Fibroblast of pulmonary artery (primary cell): ENCODE results near the gene TK2.

Source experiments
- DNase-seq: peaks from one replicate; pipeline ENCODE4 v3.0.0-alpha.2; 2010; ENCODE audit warnings: low read depth
- H3K4me3 ChIP-seq: replicated peaks from 2 replicates; pipeline ENCODE4 v1.5.1; 2011; ENCODE audit warnings: low read depth, mild to moderate bottlenecking, control low read depth, low read length, moderate library complexity
- TF ChIP-seq, protein P1 (sequence below): IDR thresholded peaks from 2 replicates; pipeline ENCODE4 v1.5.1; 2011; ENCODE audit warnings: mild to moderate bottlenecking, control low read depth, low read length, inconsistent platforms; ENCODE audit errors: missing control alignments

The TK2 gene

GRCh38 chr16:66580605-66581209, 30.8 kb upstream of the TK2 start:
- TF ChIP-seq, protein P1, sequence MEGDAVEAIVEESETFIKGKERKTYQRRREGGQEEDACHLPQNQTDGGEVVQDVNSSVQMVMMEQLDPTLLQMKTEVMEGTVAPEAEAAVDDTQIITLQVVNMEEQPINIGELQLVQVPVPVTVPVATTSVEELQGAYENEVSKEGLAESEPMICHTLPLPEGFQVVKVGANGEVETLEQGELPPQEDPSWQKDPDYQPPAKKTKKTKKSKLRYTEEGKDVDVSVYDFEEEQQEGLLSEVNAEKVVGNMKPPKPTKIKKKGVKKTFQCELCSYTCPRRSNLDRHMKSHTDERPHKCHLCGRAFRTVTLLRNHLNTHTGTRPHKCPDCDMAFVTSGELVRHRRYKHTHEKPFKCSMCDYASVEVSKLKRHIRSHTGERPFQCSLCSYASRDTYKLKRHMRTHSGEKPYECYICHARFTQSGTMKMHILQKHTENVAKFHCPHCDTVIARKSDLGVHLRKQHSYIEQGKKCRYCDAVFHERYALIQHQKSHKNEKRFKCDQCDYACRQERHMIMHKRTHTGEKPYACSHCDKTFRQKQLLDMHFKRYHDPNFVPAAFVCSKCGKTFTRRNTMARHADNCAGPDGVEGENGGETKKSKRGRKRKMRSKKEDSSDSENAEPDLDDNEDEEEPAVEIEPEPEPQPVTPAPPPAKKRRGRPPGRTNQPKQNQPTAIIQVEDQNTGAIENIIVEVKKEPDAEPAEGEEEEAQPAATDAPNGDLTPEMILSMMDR: peak; percentile 24
- H3K4me3 ChIP-seq: no peak overlapping the region
- peak; percentile 66 for DNase-seq

DNA sequence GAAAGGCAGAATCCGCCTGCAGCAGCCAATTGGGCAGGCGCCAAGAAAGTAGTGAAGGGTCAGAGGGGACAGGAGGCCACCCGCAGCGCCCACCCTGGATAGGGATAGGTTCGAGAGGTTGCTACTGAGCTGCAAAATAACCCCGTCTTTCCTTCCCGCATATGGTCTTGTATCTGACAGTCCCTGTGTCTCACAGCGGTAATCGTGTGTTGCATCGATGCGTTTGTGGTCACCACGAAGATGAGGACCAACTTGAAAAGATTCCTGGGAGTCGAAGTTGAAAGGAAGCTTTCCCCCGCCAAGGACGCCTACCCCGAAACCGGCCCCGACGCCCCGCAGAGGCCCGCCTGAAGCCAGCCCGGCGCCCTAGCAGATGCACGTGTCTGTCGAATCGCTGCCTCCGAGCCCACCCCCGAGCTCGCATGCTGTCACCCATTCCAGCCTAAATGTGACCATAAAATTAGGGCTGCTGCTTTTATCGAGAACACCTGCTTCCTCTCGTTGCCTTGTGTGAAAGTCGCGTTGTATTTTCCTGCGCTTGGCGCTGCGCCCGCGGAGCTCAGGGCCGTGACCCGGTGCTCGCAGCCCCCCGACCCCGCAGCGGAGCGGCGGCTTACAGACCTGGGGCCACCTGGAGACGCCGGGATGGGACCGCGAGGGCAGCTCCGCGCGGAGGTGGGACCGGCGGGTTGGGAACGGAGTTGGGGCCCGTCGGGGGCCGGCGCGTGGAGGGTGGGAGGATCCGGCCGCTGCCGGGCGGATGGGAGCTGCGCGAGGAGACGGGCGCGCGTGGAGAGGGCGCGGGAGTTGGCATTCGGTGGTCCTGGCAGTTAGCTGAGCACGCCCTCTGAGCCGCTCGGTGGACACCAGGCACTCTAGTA, 29.0 kb upstream of the TK2 start, which contains the start of gene CMTM2:
TSS of gene CMTM2 (plus strand) at position 813 of the 881 bp plus-strand sequence. CDS start 145 bp downstream, outside the sequence.
- H3K4me3 ChIP-seq: no peak within 1 kb of the TSS
- no peak for DNase-seq
- TF ChIP-seq, protein P1: no peak

DNA sequence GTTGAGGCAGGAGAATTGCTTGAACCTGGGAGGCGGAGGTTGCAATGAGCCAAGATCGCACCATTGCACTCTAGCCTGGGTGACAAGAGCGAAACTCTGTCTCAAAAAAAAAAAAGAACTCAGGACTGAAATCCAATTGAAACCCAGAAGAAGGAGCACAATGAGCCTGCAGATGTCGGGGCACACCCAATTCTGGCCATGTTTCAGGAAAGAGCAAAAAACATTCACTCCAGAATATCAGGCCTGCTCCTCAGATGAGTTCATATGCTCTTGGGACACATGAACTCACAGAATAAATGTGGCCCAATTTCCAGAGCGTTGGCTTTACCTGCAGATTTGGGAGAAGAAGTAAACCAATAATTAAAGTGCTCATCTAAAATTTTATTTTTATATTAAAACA, 26.4 kb upstream of the TK2 start:
- TF ChIP-seq, protein P1: no peak
- H3K4me3 ChIP-seq: no peak overlapping the region
- no peak for DNase-seq

DNA sequence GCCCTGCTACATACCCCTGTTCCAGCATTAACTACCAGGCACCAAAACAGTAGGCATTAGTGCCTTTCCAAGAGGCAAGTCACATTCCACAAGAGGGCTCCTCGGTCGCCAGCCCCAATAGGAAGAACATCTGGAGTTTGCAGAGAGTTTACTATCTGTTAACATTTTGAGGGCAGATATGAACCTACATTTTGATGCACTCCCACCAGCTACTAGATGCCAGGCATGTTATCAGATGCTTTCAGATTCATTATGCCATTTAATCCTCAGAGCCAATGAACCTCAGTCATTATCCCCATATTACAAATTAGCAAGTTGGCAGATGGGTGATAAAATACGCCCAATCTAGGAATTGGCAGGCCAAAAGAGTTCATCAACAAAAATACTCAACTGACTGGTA, 25.1 kb upstream of the TK2 start:
- TF ChIP-seq, protein P1: no peak
- no peak for DNase-seq
- no peak overlapping the region for H3K4me3 ChIP-seq

DNA sequence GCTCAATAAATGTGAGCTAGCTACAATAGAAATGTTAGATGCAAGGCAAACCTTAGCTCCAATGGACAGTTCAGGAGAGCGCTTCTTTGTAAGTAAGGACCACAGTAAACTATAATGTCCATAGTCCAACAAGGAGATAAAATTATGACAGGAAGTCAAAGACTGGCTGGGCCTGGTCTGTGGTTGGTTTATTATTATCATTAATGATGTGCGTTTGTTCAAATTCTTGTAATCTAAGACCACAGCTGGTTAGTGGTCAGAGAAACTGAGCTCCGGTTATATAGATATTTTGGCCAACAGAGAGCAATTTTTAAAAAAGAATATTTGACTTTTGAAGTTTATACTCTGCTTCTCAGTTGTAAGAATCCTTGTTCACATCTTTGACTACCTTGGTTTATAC, 24.6 kb upstream of the TK2 start:
- DNase-seq: no peak
- TF ChIP-seq, protein P1: no peak
- H3K4me3 ChIP-seq: no peak overlapping the region

DNA sequence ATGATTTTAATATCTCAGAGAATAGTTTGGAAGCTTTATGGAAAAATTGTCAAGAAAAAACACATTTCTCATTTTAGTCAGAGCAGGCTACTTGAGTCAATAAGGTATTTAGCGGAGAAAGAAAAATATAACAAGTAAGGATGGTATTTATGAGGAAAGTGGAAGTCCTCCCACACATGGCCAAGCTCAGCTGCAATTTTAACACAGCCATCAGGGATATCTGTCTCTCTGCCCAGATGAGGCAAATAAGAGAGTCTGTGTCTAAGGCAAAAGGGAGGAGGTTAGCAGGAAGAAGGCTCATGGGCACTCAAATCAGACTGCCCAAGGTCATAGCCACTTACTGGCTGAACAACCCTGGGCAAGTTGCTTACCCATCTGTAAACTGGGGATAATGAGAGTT, 24.2 kb upstream of the TK2 start:
- no peak overlapping the region for H3K4me3 ChIP-seq
- peak; percentile 45 for DNase-seq
- TF ChIP-seq, protein P1: no peak
